Measurements from ENCODE around the gene LARP1. TPM values are rescaled to one million over a fixed set of nuclear protein-coding genes. Genes with fewer than 3 reads are reported as not detected.
A peak's percentile ranks its signal among the peaks of the same experiment; 100 is the strongest.

The LARP1 gene
- total and polyA plus RNA-seq, 10 of the 15 experiments (the other 5 are each of a cell fraction or from before 2014, with no cell fraction given), result 22.6 to 227 (median 60.8) TPM

- ATAC-seq, result no peak
- ChIA-PET POLR2A (no interaction called here), CTCF (no interaction called here), RAD21 (ENCODE audit: unreplicated experiment) (interaction anchor here (0.7 to 1.4 kb wide), 2 partner anchors 24 to 26 kb away, joined by 3 to 5 read pairs; no protein-coding TSS in a partner anchor), SMC1A (ENCODE audit: uncharacterized antibody, unreplicated experiment) (interaction anchor here (0.9 to 1.2 kb wide), 2 partner anchors 25 to 128 kb away, joined by 3 to 5 read pairs; no protein-coding TSS in a partner anchor)
- TF ChIP-seq IRF4 (IDR thresholded peaks at IDR 0.05; ENCODE audit: low read depth, low read length) (no peak), NR2C1 (IDR thresholded peaks at IDR 0.05) (no peak), ELK1 (IDR thresholded peaks at IDR 0.05; ENCODE audit: low read depth, low read length) (no peak), EED (IDR thresholded peaks at IDR 0.05; ENCODE audit: low read depth) (0 out of 2 replicates have a peak, but pooled peaks have one; percentile 14), BRCA1 (IDR thresholded peaks at IDR 0.05; ENCODE audit: low read depth, low read length) (no peak), RB1 (IDR thresholded peaks at IDR 0.05; ENCODE audit: borderline replicate concordance) (no peak), ZNF207 (IDR thresholded peaks at IDR 0.05; ENCODE audit: borderline replicate concordance) (no peak), ZBTB4 (CRISPR knock-in tag; IDR thresholded peaks at IDR 0.05) (no peak)
- Histone ChIP-seq H3K9me3 (replicated peaks; ENCODE audit: control insufficient read depth, insufficient read depth, low read length) (no peaks in the 10 kb centered on the region), H3K4me1 (ENCODE audit: control insufficient read depth, insufficient read depth, low read length) (peaks cover 48% of the 10 kb centered on the region), H2AFZ (ENCODE audit: control insufficient read depth, low read depth, low read length) (no peak overlapping the region), H4K20me1 (ENCODE audit: control insufficient read depth, insufficient read depth) (peaks cover 19% of the 10 kb centered on the region; the same call in 1 of the 2 replicates), H3K36me3 (ENCODE audit: control insufficient read depth in 2 of 2, insufficient read depth in 2 of 2, low read length in 1 of 2) (peaks cover 2 to 10% of the 10 kb centered on the region in 2 experiments), H3K27ac (ENCODE audit: control insufficient read depth, insufficient read depth) (peak overlapping the region; percentile 45), H3K9ac (ENCODE audit: control insufficient read depth, insufficient read depth, low read length) (peak overlapping the region; percentile 43; the same call in 1 of the 2 replicates), H3K79me2 (ENCODE audit: control insufficient read depth, insufficient read depth, low read length) (peaks cover 91% of the 10 kb centered on the region), H3K4me3 (no peak overlapping the region), H3K27me3 (replicated peaks in 1 of 2; ENCODE audit: control insufficient read depth in 2 of 2, insufficient read depth in 2 of 2, low read length in 1 of 2) (no peaks in the 10 kb centered on the region), H3K4me2 (ENCODE audit: control insufficient read depth, insufficient read depth) (peak overlapping the region; percentile 12)
- DNase-seq (ENCODE audit: low read depth, low spot score), result no peak
- intact Hi-C loops (cut with micrococcal nuclease; ENCODE audit: unreplicated experiment), result no loop called here
- in situ Hi-C loops (cut with MboI), result no loop called here
- FAIRE-seq, result no peak
- 50% methylated on average over 2 of the region's 2 CpGs for WGBS (ENCODE audit: insufficient coverage, insufficient replicate concordance, low lambda C conversion rate, missing lambda C conversion rate)
- BruUV-seq (replicated peaks), result no TSS peak
Observed at GRCh38 chr5:154784856-154785255, 29.7 kb downstream of the LARP1 start.

All from GM12878 (cell line).